SK-N-SH treated with all-trans-retinoic acid at 6 μM for 48 hours (cell line): ENCODE data around the gene SERTAD1.

Experiments used
- GLIS3 ChIP-seq: fragments of 250-450 bp; sonication (Bioruptor Pico); IDR thresholded peaks from 2 replicates; pipeline ENCODE4 v1.5.0; 2020; ENCODE audit warnings: mild to moderate bottlenecking, moderate library complexity
- PPARA ChIP-seq: fragments of 250-450 bp; sonication (Bioruptor Pico); IDR thresholded peaks from 2 replicates; pipeline ENCODE4 v1.5.0; 2020; ENCODE audit warnings: mild to moderate bottlenecking, borderline replicate concordance
- RARB ChIP-seq: fragments of 250-450 bp; sonication (Bioruptor Pico); IDR thresholded peaks from 2 replicates; pipeline ENCODE4 v1.8.0; 2021; ENCODE audit warnings: mild to moderate bottlenecking, moderate library complexity
- ZC3H10 ChIP-seq: fragments of 250-450 bp; sonication (Bioruptor Pico); IDR thresholded peaks from 2 replicates; pipeline ENCODE4 v1.5.1; 2021; ENCODE audit warnings: mild to moderate bottlenecking, moderate library complexity
- ZFP3 ChIP-seq: fragments of 250-450 bp; sonication (Bioruptor Pico); IDR thresholded peaks from 2 replicates; pipeline ENCODE4 v1.5.0; 2020; ENCODE audit warnings: mild to moderate bottlenecking, moderate library complexity
- ZFP30 ChIP-seq: fragments of 450-650 bp; formaldehyde crosslinking; IDR thresholded peaks from 2 replicates; pipeline ENCODE4 v1.5.0; 2022; ENCODE audit warnings: mild to moderate bottlenecking, moderate library complexity
- ZNF8 ChIP-seq: fragments of 450-650 bp; formaldehyde crosslinking; IDR thresholded peaks from 2 replicates; pipeline ENCODE4 v1.5.0; 2020; ENCODE audit warnings: mild to moderate bottlenecking, moderate library complexity
- TF ChIP-seq, protein P1 (sequence below): fragments of 250-450 bp; sonication (Bioruptor Pico); IDR thresholded peaks from 2 replicates; pipeline ENCODE4 v1.8.0; 2020; ENCODE audit warnings: mild to moderate bottlenecking, moderate library complexity, borderline replicate concordance
- TF ChIP-seq, protein P2 (sequence below): fragments of 250-450 bp; sonication (Bioruptor Pico); IDR thresholded peaks from 2 replicates; pipeline ENCODE4 v1.5.1; 2021; ENCODE audit warnings: mild to moderate bottlenecking, moderate library complexity
- TF ChIP-seq, protein P3 (sequence below): fragments of 250-450 bp; sonication (Bioruptor Pico); IDR thresholded peaks from 2 replicates; pipeline ENCODE4 v1.5.0; 2020; ENCODE audit warnings: mild to moderate bottlenecking, moderate library complexity
- TF ChIP-seq, protein P4 (sequence below): fragments of 250-450 bp; sonication (Bioruptor Pico); IDR thresholded peaks from 2 replicates; pipeline ENCODE4 v1.5.1; 2020; ENCODE audit warnings: low read depth, mild to moderate bottlenecking, moderate library complexity
- TF ChIP-seq, protein P5 (sequence below): fragments of 250-450 bp; sonication (Bioruptor Pico); IDR thresholded peaks from 2 replicates; pipeline ENCODE4 v1.8.0; 2021; ENCODE audit warnings: low read depth, mild to moderate bottlenecking, moderate library complexity, borderline replicate concordance

DNA sequence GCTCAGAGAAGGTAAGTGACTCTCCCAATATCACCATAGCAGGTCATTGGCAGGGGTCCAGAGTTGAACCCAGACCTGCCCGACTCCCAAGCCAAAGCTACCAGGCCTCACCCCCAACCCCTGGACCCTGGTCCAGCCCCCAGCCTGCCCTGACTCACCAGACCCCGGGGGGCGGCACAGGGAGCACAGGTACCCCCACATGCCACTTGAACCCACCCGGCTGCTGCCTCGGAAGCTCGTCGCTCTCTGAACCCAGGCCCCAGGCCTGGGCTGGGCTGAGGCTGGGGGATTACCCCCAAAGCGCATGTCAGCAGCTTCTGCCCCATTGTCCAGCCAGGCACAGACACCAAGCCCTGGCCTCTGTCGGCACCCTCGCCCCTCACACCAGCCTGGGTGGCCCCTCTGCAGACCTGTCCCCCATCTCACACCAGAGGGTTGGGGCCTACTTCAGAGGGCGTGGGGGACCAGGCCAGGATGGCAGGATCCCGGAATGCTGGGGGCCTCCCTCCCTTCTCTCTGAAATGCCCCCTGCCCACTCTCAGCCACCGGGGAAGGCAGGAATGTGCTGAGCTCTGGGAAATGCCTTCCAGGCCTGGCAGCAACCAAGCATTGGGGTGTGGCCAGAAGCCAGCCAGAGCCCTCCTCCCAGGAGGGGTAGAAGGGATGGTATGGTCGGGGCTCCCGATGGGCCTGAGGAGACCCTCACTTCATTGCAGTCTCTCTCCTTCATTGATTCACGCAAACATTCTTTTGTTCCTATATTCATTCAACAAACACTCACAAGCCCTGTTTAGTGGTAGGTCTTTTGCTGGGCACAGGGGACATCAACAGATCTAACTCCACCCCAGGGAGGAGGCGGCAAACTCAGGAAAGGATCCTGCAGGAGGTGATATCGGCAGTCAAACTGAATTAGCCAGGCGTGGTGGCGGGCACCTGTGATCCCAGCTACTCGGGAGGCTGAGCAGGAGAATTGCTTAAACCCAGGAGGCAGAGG lies 11.0 kb downstream of the SERTAD1 start:
- TF ChIP-seq ZFP3 (no peak), PPARA (no peak), ZFP30 (CRISPR knock-in tag) (no peak), RARB (no peak), ZC3H10 (CRISPR knock-in tag) (no peak), GLIS3 (CRISPR knock-in tag) (no peak), ZNF8 (no peak)
- TF ChIP-seq, protein P1, sequence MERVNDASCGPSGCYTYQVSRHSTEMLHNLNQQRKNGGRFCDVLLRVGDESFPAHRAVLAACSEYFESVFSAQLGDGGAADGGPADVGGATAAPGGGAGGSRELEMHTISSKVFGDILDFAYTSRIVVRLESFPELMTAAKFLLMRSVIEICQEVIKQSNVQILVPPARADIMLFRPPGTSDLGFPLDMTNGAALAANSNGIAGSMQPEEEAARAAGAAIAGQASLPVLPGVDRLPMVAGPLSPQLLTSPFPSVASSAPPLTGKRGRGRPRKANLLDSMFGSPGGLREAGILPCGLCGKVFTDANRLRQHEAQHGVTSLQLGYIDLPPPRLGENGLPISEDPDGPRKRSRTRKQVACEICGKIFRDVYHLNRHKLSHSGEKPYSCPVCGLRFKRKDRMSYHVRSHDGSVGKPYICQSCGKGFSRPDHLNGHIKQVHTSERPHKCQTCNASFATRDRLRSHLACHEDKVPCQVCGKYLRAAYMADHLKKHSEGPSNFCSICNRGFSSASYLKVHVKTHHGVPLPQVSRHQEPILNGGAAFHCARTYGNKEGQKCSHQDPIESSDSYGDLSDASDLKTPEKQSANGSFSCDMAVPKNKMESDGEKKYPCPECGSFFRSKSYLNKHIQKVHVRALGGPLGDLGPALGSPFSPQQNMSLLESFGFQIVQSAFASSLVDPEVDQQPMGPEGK = no peak
- TF ChIP-seq, protein P2, sequence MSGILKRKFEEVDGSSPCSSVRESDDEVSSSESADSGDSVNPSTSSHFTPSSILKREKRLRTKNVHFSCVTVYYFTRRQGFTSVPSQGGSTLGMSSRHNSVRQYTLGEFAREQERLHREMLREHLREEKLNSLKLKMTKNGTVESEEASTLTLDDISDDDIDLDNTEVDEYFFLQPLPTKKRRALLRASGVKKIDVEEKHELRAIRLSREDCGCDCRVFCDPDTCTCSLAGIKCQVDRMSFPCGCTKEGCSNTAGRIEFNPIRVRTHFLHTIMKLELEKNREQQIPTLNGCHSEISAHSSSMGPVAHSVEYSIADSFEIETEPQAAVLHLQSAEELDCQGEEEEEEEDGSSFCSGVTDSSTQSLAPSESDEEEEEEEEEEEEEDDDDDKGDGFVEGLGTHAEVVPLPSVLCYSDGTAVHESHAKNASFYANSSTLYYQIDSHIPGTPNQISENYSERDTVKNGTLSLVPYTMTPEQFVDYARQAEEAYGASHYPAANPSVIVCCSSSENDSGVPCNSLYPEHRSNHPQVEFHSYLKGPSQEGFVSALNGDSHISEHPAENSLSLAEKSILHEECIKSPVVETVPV (CRISPR knock-in tag) = no peak
- TF ChIP-seq, protein P3, sequence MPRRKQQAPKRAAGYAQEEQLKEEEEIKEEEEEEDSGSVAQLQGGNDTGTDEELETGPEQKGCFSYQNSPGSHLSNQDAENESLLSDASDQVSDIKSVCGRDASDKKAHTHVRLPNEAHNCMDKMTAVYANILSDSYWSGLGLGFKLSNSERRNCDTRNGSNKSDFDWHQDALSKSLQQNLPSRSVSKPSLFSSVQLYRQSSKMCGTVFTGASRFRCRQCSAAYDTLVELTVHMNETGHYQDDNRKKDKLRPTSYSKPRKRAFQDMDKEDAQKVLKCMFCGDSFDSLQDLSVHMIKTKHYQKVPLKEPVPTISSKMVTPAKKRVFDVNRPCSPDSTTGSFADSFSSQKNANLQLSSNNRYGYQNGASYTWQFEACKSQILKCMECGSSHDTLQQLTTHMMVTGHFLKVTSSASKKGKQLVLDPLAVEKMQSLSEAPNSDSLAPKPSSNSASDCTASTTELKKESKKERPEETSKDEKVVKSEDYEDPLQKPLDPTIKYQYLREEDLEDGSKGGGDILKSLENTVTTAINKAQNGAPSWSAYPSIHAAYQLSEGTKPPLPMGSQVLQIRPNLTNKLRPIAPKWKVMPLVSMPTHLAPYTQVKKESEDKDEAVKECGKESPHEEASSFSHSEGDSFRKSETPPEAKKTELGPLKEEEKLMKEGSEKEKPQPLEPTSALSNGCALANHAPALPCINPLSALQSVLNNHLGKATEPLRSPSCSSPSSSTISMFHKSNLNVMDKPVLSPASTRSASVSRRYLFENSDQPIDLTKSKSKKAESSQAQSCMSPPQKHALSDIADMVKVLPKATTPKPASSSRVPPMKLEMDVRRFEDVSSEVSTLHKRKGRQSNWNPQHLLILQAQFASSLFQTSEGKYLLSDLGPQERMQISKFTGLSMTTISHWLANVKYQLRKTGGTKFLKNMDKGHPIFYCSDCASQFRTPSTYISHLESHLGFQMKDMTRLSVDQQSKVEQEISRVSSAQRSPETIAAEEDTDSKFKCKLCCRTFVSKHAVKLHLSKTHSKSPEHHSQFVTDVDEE = no peak
- TF ChIP-seq, protein P4, sequence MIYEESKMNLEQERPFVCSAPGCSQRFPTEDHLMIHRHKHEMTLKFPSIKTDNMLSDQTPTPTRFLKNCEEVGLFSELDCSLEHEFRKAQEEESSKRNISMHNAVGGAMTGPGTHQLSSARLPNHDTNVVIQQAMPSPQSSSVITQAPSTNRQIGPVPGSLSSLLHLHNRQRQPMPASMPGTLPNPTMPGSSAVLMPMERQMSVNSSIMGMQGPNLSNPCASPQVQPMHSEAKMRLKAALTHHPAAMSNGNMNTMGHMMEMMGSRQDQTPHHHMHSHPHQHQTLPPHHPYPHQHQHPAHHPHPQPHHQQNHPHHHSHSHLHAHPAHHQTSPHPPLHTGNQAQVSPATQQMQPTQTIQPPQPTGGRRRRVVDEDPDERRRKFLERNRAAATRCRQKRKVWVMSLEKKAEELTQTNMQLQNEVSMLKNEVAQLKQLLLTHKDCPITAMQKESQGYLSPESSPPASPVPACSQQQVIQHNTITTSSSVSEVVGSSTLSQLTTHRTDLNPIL (CRISPR knock-in tag) = no peak
- TF ChIP-seq, protein P5, sequence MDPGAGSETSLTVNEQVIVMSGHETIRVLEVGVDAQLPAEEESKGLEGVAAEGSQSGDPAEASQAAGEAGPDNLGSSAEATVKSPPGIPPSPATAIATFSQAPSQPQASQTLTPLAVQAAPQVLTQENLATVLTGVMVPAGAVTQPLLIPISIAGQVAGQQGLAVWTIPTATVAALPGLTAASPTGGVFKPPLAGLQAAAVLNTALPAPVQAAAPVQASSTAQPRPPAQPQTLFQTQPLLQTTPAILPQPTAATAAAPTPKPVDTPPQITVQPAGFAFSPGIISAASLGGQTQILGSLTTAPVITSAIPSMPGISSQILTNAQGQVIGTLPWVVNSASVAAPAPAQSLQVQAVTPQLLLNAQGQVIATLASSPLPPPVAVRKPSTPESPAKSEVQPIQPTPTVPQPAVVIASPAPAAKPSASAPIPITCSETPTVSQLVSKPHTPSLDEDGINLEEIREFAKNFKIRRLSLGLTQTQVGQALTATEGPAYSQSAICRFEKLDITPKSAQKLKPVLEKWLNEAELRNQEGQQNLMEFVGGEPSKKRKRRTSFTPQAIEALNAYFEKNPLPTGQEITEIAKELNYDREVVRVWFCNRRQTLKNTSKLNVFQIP (CRISPR knock-in tag) = no peak
